ENCODE data around the gene VAV1. TPM values are rescaled to one million over a fixed set of nuclear protein-coding genes. Genes with fewer than 3 reads are reported as not detected.

VAV1 gene
- total and polyA plus RNA-seq, 9 of the 15 experiments (the other 6 are each of a cell fraction or from before 2014, with no cell fraction given) = 0.46 to 20.1 (median 11.1) TPM

DNA sequence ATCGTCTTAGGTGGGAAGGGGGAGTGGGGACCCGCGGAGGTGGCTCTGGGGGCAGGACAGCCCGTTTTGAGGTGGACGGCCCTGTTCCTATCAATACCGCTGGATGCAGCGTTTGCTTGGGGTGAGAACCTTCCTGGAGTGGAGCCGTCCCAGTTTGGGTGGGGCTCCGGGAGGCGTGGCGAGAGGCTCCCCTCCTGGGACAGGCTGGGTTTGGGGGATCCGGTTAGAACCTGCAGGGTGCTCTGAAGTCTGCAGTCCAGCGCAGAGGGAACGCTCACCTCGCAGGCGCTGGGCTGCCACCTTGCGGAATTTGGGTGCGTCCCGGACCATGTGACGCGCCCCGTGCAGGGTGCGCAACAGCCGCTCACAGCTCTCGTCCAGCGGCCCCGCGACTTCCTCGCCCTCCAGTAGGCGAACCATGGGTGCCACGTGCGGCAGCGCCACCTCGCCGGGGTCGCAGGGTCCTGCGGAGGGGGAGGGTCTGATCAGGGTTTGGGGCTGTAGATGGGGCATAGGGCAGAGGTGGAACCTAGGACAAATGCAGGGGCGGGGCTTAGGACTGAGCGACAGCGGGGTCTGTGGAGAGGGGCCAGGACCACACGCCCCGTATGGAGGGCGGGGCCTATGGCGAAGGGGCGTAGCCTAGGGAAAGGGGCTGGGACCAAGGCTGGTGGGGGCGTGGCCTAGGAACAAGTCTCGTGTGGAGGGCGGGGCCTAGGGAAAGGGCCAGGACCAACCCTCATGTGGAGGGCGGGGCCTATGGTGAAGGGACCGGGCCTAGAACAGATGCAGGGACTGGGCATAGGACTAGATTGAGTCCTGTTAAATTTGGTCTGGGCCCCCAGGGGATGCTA is 19.1 kb upstream of the VAV1 start (continued):
- TF ChIP-seq MYNN (IDR thresholded peaks at IDR 0.05) = peak; percentile 54; the same call in 1 of the 2 replicates
- no peak for TF ChIP-seq MYNN (CRISPR knock-in tag; IDR thresholded peaks at IDR 0.05)
- TF ChIP-seq EHMT2 (IDR thresholded peaks at IDR 0.05) = no peak
- no peak for TF ChIP-seq TCF15 (CRISPR knock-in tag; IDR thresholded peaks at IDR 0.05)
- TF ChIP-seq RBM22 (IDR thresholded peaks at IDR 0.05; ENCODE audit: low read depth, low read length, poor library complexity, severe bottlenecking) = peak; percentile 5
- TF ChIP-seq POLR2G (IDR thresholded peaks at IDR 0.05; ENCODE audit: low read depth, low read length) = peak; percentile 87
- peak; percentile 22 for TF ChIP-seq PHF20 (IDR thresholded peaks at IDR 0.05; ENCODE audit: partially characterized antibody)
- no peak; the same call in 1 of the 2 replicates for TF ChIP-seq MBD2 (IDR thresholded peaks at IDR 0.05; ENCODE audit: borderline replicate concordance, low read depth)
- TF ChIP-seq IRF2 (CRISPR knock-in tag; IDR thresholded peaks at IDR 0.05) = no peak
- TF ChIP-seq DIDO1 (tag; IDR thresholded peaks at IDR 0.05; ENCODE audit: low read depth) = 0 out of 2 replicates have a peak, but pooled peaks have one; percentile 28
- TF ChIP-seq ZNF699 (CRISPR knock-in tag; IDR thresholded peaks at IDR 0.05; ENCODE audit: insufficient replicate concordance) = no peak
- TF ChIP-seq XRCC4 (IDR thresholded peaks at IDR 0.05; ENCODE audit: extremely low read depth, insufficient read depth, insufficient read length) = no peak
- TF ChIP-seq, protein P1, sequence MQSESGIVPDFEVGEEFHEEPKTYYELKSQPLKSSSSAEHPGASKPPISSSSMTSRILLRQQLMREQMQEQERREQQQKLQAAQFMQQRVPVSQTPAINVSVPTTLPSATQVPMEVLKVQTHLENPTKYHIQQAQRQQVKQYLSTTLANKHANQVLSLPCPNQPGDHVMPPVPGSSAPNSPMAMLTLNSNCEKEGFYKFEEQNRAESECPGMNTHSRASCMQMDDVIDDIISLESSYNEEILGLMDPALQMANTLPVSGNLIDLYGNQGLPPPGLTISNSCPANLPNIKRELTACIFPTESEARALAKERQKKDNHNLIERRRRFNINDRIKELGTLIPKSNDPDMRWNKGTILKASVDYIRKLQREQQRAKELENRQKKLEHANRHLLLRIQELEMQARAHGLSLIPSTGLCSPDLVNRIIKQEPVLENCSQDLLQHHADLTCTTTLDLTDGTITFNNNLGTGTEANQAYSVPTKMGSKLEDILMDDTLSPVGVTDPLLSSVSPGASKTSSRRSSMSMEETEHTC (IDR thresholded peaks at IDR 0.05) = peak; percentile 98
- no peak for TF ChIP-seq RBM14 (IDR thresholded peaks at IDR 0.05; ENCODE audit: borderline replicate concordance, insufficient read depth, low read depth, low read length)
- TF ChIP-seq KDM2B (CRISPR knock-in tag; IDR thresholded peaks at IDR 0.05) = no peak
- peak; percentile 17 for TF ChIP-seq HNRNPK (IDR thresholded peaks at IDR 0.05; ENCODE audit: low read depth, low read length, poor library complexity, severe bottlenecking)
- no peak for TF ChIP-seq RUNX1 (IDR thresholded peaks at IDR 0.05; ENCODE audit: low read depth)
- TF ChIP-seq SIN3A (IDR thresholded peaks at IDR 0.05; ENCODE audit: borderline replicate concordance in 2 of 2, control insufficient read depth in 1 of 2, low read depth in 2 of 2, low read length in 2 of 2) = peak; percentile 40 to 89; a peak in 2 of 4 replicates
- no peak for TF ChIP-seq NFE2L1 (tag; IDR thresholded peaks at IDR 0.05; ENCODE audit: borderline replicate concordance, low read depth)
- no peak for TF ChIP-seq TRIM25 (IDR thresholded peaks at IDR 0.05; ENCODE audit: borderline replicate concordance)
- TF ChIP-seq SAFB (IDR thresholded peaks at IDR 0.05; ENCODE audit: borderline replicate concordance, low read depth, low read length) = no peak
- TF ChIP-seq CHD1 (IDR thresholded peaks at IDR 0.05; ENCODE audit: low read length) = no peak
- peak; percentile 86 for TF ChIP-seq RNF2 (IDR thresholded peaks at IDR 0.05)
- TF ChIP-seq MXD1 (CRISPR knock-in tag; IDR thresholded peaks at IDR 0.05; ENCODE audit: borderline replicate concordance, poor library complexity, severe bottlenecking) = peak; percentile 87
- peak; percentile 27; the same call in 1 of the 2 replicates for TF ChIP-seq NCOA1 (IDR thresholded peaks at IDR 0.05; ENCODE audit: low read depth)

Data from K562 (cell line).